Activated CD8-positive, alpha-beta memory T cell treated with anti-CD3 and anti-CD28 coated beads, Interleukin-2, amount 50 U/mL, for 24 hours (primary cell): ENCODE results near the gene RND1.
"Not testable (repeated sequence)": the region's sequence is repeated elsewhere in the genome, so short reads cannot be mapped to it uniquely, and the experiment has no call there.

Source experiments
- DNase-seq: peaks from one replicate; pipeline ENCODE4 v3.0.0-alpha.2; 2020; ENCODE audit errors: extremely low read depth

The RND1 gene

DNA sequence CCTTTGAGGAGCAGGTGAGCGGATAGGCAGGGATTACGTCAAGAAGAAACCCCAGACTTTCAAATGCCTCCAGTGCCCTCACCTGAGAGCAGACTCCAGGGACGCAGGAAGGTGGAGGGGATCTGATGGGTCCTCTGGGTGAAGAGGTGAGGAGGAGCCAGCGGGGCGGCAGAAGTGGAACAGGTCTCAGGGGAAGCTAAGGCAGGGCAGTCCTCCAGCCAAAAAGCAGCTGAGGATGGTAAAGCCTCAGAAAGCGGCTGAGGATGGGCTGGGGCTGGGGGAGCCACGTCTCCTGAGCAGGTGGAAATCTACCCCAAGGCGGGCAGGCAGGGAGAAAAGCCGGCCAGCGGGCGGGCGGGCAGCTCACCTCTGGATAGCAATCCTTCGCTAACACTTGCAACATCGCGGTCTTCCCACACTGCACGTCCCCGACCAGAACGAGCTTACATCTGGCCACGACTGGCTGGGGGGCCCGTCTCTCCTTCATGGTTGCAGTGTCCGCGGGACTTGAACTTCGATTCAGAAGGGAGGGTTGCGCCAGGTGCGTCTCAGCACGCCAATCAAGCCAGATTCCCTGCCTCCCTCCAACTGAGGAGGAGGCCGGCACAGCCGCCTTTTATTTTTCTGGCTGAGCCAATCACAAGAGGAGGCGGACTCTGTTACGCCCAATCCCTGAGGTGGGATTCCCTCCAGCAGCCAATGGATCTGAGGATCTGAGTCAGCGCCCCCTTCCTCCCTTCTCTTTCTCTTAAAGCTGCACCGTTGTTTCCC, at the start of gene RND1:
Gene RND1 (minus strand): TSS at position 590 of the 771 bp plus-strand sequence. CDS start 103 bp downstream, at position 487.
- DNase-seq = peak; percentile 68

DNA sequence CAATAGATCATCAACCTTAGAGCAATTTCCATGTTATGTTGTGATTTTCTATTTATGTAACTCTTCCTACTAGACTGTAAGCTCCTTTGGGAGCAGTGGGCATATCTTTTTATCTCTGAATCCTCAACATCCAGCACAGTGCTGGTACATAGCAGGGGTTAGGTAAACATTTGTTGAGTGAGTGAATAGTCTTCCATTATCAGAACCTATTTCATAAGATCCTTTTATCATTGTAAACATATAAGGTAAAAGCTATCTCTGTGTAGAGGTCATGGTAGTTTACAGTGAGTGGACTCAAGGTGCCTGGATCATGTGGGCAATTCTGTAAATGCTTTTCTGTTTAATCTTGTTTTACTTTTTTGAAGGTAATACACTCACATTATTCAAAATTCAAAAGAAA, 44.5 kb upstream of the RND1 start:
- DNase-seq = no peak

DNA sequence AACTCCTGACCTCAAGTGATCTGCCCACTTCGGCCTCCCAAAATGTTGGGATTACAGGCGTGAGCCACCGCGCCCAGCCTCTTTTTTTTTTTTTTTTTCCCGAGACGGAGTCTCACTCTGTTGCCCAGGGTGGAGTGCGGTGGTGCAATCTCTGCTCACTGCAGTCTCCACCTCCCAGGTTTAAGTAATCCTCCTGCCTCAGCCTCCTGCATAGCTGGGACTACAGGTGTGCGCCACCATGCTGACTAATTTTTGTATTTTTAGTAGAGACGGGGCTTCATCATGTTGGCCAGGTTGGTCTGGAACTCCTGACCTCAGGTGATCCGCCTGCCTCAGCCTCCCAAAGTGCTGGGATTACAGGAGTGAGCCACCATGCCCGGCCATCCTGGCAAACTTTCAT, 44.0 kb upstream of the RND1 start:
- DNase-seq = not testable (repeated sequence)

DNA sequence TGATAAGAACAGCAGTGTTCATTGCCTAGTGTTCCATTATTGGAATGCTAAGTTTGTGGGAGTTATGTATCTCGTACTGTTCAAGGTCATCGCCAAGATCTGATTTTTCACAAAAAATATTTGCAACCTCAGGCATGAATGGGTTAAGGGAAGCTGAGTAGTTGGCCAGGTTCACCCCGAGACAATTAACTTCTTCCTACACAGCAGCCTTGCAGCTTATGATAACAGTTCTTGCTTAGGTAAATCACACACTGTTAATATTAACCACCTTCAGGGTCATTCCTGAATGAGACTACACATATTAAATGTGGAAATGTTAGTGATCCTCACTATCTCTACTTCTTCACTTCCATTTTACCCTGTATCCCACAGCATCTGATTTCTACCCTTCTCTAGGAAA, 41.6 kb upstream of the RND1 start:
- no peak for DNase-seq

DNA sequence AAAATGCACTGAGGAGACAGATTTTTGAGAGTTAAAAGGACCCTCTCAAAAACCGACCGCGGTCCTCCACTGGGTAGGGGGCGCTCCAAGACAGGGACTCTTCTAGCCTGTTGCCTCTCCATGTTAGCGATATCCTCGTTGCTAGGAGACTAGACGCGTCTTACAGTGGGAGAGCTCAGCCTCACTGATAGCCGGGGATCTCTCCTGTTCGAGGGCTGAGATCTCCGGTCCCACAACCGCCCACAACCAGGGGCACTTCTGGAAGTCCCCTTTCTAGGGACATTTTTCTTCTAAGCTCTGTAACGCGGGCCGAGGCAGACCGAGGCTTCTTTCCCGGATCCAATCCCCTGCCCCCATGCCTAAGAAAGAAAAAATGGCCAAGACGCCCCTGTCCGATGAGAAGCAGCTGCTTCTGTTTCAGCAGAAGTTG, 38.3 kb upstream of the RND1 start:
- peak; percentile 65 for DNase-seq

DNA sequence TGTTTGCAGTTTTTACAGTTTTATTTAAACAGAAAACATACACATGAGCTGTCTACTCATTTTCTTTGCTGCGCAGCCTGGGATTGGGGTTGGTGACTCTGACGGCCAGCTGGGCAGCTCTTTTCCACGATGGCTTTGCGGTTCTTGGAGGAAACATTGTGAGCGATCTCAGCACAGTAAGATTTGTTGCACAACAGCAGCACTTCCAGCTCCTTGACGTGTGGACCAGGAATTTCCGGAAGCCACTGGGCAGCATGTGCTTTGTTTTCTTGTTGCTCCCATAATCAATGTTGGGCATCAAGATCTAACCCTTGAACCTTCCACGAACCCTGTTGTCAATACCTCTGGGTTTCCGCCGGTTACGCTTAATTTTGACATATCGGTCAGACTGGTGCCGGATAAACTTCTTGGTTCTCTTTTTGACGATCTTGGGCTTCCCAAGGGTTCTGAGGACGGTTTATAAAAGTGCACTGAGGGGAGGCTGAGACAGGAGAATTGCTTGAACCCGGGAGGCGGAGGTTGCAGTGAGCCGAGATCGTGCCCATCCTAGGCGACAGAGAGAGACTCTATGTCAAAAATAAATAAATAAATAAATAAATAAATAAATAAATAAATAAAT, 37.8 kb upstream of the RND1 start:
- no peak for DNase-seq

DNA sequence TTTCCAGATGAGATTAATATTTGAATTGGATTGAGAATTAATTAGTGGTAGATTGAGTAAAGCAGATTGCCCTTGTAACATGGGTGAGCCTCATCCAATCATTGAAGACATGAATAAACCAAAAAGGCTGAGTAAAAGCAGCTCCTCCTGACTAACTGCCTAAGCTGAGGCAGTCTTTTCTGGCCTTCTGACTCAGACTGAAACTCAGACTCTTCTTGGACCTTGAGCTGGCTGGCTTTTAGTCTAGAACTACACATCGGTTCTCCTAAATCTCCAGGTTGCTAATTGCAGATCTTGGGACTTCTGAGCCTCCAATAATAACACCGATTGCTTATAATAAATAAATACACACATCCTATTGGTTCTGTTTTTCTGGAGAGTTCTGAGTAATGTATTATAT, 35.6 kb upstream of the RND1 start:
- DNase-seq = no peak

DNA sequence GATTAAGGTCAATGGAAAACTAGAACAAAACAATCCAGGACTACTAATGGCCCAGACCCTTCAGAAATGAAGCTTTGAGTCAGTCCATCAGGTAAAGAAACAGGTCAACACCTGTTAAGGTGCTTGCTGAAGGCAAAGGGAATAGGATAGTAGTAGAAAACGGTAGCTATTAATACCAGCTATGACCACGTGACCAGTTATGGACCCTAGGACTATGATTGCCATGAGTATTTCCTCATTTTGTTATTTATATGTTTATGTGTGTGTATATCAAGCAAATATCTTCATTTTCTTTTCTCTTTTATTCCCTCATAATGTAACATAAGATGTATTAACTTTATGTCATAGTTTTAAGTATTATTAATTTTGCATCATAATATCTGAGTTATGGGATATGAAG, 34.0 kb upstream of the RND1 start:
- DNase-seq = no peak

DNA sequence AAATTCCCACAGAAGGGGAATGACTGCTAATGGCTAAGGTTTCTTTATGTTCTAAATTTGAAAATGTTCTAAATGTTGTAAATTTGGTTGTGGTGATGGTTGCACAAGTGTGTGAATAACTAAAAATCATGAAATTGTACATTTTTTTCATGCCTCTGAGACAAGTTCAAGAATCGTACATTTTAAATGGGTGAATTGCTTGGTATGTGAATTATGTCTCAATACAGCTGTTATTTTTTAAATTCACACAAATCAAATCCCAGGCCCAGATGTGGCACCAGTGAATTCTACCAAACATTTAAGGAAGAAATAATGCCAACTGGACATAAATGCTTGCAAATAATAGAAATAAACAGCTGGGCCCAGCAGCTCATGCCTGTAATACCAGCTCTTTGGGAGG, 28.6 kb upstream of the RND1 start:
- DNase-seq = no peak

DNA sequence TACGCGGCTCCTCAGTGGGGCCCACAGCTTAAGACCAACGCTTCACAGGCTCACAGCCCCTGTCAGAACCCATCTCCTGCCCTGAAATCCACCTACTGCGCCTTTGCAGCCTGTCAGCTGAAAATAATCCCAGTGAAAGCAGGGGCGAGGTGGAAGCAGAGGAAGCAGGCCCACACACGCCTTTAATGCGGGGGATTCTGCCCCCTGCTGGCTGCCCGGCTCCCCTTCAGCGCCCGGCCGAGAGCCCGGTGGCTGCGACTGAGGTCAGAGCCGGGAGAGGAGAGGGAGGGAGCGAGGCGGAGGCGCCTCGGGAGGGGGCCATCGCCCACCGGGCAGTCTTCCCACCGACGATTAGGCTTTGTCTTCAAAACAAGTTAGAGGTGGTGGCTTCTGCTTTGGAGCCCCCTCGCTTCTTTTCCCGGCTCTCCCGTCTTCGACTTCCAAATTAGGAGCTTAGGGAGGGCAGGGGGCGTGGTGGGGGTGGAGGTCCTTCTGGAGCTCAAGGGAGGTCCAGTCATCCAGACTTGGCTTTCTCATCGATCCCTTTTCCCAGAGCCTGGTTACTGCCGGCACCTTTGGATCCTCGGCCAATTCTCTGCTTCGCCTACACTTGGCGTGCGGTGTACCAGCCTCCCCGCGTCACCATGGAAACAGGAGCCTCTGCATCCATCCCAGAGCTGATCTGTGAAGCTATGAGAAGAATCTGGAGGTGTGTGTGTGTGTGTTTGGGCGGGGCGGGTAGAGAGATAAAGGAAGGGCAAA, 25.2 kb upstream of the RND1 start:
- DNase-seq = peak; percentile 23

DNA sequence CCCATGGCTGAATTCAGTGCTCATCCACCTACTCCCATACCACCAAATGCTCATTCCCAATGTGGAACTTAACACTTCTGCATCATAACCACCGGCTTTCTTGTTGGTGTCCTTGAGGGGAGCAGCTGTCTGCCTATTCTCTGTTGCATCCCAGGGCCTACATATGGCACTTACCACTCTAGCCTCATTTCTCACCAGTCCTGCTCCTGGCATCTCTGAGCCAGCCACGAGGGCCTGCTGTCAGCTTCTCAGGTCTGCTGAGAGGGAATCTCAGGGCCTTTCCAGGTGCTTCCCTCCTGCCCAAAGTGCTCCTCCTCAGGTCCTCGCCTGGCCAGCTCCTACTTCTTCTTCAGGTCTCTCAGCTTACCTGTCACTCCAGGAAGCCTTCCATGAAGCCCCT, 24.0 kb upstream of the RND1 start:
- DNase-seq = no peak

DNA sequence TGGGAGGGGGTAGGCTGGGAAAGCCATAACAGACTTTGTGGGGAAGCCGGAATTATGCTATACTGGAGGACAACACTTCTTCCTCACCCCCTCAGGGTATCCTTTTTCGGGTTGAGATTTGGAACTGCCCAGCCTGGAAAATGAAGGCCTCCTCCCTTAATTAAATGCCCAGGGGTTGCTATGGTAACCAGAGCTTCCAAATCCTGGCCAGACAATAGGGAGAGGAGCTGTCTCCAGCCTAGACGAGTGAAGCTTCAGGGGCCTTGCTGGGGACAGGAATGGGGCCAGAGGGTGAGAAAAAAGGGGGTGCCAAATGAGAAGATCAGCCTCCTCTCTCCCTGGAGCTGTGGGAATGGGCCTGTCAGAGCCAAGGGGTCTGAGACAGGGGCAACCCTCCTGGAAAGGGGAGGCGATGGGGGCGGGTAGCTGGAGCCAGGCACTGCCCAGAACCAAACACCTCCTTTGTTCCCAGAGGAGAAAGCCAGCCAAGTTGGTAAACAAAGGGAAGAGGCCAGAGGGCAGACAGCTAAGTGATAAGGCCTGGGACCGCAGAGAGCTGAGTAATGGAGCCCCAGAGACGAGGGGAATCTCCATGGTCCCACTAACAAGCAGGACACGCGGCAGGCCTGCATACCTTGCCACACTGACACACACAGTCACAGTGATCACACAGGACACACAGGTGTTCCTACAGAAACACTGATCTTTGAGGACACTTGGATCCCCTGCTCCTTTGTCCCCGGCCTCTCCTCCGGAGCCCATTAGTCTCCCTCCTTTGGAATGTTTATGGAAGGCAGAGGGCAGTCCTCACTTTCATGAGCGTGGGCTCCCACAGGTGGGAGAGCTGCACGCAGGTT, 17.9 kb upstream of the RND1 start:
- no peak for DNase-seq

DNA sequence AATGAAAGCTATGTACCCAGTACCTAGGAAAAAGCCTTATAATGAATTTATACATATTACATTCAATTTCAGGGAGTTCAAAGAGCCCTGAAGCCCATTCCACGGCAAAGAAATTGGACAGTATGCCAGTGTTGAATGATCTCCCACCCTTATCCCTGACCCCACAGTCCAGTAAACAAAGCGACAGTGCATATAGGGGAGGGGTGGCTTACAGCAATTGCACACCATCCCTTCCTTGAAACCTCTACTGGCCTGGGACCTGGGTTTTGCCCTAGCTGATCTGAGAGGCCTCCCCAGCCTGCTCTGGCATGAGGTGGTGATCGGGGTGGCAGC, 17.3 kb upstream of the RND1 start:
- DNase-seq = no peak

DNA sequence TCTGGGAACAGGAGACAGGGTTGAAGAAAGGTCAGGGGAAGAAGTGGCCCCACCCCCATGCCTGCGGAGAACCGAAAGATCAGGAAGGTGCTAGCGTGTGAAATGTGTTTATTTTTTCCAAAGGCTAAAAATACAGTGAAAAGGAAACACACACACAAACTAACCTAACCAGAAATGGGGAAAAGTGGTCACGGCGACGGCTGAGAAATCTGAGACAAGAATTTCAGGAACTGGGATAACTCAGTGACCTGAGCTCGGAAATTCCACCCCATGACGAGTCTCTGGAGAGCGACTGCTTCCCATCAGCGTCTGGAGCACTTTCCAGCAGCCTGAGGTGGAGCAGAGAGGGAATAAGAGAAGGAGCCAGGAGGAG, 16.6 kb upstream of the RND1 start:
- no peak for DNase-seq

DNA sequence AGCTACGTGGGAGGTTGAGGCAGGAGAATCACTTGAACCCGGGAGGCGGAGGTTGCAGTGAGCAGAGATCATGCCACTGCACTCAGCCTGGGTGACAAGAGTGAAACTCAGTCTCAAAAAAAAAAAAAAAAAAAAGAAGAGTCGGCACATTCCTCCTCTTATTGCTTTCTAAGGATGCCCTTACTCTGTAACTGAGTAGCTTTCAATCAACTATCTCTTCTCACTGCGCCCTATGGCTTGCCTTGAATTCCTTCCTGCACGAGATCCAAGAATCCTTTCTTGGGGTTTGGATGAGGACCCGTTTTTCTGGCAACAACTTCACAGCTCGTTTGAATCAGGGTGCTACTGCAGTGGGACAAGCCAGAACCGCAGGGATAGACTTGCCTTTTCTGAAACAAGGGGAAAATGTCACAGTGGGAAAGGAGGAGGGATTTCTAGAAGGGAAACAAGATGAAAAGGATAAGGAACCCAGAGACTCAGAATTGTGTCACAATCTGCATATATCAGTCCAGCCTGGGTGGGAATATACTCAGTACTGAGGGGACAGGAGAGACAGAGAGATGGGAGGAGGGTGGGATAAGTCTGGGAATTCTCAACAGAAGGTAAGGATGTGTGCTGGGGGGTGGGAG, 16.1 kb upstream of the RND1 start:
- DNase-seq = no peak

DNA sequence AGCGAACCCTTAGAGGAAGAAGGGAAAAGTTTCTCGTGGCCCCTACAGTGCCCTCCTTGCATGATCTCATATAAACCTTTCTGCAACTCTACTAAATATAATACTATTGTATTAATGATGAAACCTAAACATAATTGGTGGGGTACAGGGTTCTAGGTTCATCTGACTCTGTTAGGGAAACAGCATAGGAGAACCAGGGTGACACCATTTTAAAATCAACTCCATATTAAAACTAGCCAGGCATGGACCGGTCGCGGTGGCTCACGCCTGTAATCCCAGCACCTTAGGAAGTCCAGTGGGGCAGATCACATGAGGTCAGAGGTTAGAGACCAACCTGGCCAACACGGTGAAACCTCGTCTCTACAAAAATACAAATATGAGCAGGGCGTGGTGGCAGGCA, 15.0 kb upstream of the RND1 start:
- DNase-seq = no peak

DNA sequence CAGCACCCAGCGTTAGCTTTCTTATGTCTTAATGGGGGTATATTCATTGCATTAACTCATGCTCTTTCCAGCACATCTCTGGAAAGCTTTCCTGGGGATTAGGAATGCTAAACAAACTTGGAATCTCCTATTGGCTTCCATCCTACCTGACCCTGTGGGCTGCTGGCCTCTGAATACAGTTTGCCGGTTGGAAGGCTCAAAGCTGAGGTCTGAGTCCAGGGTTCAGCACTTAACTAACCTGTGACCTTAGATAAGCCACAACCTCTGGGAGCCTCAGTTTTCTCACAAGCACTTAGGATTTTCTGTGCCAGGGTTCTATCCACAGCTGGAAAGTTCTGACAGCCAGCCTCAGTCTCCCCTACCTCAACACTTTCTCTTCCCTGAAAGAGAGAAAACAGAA, 12.9 kb upstream of the RND1 start:
- DNase-seq = no peak

DNA sequence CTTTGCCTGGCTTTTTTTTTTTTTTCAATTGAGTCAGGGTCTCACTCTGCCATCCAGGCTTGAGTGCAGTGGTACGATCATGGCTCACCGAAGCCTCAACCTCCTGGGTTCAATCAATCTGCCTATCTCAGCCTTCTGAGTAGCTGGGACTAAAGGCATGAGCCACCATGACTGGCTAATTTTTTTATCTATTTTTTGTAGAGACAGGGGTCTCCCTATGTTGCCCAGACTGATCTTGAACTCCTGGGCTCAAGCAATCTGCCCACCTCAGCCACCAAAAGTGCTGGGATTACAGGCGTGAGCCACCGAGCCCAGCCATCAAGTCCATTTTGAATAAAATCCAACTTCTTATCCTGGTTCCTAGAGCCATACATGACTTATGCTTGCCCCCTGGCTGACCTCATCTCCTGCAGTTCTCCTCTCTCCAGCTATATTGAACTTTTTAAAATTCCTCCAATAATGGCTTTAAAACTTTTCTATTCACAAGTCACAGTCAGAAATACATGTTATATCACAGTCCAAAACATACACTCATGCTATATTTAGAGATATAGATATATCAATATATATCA, 10.4 kb upstream of the RND1 start:
- DNase-seq = no peak

DNA sequence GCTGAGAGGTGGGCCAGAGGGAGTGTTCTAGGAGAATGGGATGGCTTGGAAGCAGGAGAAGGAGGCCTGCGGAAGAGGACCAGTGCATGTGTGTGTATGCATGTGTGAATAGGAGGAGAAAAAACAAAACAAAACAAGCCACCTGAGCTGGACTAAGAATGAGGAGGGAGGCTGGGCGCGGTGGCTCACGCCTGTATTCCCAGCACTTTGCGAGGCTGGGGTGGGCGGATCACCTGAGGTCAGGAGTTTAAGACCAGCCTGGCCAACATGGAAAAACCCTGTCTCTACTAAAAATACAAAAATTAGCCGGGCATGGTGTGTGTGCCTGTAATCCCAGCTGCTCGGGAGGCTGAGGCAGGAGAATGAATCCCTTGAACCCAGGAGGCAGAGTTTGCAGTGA, 7.9 kb upstream of the RND1 start:
- not testable (repeated sequence) for DNase-seq

DNA sequence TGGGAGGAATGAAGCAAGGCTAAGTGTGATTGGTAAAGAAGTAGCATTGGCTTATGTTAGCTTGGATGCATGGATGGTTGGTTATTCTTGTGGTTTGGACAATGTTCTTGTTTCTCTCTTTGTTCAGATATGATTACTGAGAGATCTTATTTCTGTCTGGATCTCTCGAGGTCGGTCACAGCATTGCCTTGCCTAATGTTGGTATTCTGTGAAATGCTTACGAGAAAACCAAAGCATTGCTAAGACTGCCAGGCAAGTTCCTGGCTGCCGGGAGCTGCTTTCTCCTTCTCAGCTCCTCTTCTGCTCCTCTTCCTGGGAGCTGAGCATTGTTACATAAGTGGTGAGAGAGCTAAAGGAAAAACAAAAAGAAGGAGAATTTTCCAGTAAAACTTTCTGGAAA, 7.4 kb upstream of the RND1 start:
- no peak for DNase-seq

DNA sequence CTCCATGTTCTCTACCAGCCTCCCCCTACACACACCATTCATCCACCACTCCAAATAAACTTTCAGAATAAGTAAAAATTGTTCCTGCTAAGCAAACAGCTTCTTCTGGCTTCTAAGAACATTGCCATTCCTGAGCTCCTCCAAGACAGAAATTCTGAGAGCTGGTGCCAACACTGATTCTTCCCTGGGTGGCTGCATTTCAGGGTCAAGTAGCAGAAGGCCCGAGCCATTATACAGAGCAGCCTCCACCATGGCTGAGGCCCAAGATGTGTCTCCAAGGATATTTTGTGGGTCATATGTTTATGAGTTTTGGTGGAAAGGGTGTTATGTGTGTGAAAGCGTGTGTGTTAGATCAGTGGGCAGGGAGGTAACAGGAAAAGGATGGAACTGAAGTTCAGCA, 3.5 kb upstream of the RND1 start:
- no peak for DNase-seq
